ENCODE results near the gene ISOC2.

- no peak for TF ChIP-seq EGR1 (IDR thresholded peaks at IDR 0.05; ENCODE audit: low read depth in 2 of 2)
- TF ChIP-seq, protein P1, sequence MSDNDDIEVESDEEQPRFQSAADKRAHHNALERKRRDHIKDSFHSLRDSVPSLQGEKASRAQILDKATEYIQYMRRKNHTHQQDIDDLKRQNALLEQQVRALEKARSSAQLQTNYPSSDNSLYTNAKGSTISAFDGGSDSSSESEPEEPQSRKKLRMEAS (IDR thresholded peaks at IDR 0.05) = no peak
- no peak for TF ChIP-seq CTCF (IDR thresholded peaks at IDR 0.05; ENCODE audit: low read depth, low read length, missing input control)
- TF ChIP-seq RAD21 (IDR thresholded peaks at IDR 0.05) = no peak
- TF ChIP-seq NR2F2 (IDR thresholded peaks at IDR 0.05) = no peak
- TF ChIP-seq, protein P2, sequence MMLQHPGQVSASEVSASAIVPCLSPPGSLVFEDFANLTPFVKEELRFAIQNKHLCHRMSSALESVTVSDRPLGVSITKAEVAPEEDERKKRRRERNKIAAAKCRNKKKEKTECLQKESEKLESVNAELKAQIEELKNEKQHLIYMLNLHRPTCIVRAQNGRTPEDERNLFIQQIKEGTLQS (IDR thresholded peaks at IDR 0.05) = no peak
- no peak for TF ChIP-seq TAF1 (conservative IDR thresholded peaks at IDR 0.05)
- TF ChIP-seq REST (IDR thresholded peaks at IDR 0.05) = no peak
- no peak for TF ChIP-seq JUND (IDR thresholded peaks at IDR 0.05)
- TF ChIP-seq GABPA (IDR thresholded peaks at IDR 0.05 in 1 of 2, conservative IDR thresholded peaks at IDR 0.05 in 1 of 2) = no peak
These were observed 51.3 kb downstream of the ISOC2 start for GRCh38 chr19:55410168-55410567.
